GM19452 (cell line): ENCODE measurements around the gene ALDH3B1.
A peak's percentile ranks its signal among the peaks of the same experiment; 100 is the strongest.

Experiments used
- ATAC-seq: cut with Tn5 transposase; IDR thresholded peaks from one replicate; pipeline ENCODE4 v1.9.1; 2021; ENCODE audit not compliant: unreplicated experiment

Gene ALDH3B1

DNA sequence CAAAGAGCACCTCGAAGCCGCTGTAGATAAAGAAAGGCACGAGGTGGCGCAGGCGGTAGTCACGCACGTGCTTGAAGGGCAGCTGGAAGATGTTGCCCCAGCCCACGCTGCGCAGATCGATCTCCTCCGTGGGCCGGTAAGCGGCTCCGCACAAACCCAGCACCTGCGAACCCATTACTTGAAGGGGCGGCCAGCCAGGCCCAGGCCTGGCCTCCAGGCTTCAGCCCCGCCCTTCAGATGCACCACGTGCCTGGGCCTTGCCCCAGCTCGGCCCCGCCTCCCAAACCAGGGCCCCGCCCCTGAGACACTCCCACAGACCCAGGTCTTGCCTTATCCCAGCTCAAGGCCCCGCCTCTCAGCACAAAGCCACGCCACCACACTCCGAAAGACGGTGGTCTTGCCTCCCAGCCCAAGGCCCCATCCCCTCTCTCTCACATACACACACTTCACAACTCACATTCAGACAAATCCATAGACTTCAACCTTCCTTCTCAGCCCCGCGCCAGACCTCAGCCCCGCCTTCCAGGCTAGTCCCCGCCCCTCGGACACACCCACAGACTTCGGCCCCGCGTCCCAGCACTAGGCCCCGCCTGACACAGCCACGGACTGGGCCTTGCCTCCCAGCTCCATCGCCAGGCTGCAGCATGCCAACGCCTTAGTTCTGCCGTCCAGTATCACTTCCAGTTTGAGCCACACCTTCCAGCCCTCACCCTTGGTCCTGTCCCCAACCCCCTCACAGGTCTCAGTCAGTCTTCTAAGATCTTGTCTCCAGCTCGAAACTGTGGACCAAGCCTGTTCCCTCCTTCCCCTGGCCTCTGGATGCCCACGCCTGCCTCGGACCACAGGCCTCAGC is 13.3 kb upstream of the ALDH3B1 start:
- no peak for ATAC-seq

DNA sequence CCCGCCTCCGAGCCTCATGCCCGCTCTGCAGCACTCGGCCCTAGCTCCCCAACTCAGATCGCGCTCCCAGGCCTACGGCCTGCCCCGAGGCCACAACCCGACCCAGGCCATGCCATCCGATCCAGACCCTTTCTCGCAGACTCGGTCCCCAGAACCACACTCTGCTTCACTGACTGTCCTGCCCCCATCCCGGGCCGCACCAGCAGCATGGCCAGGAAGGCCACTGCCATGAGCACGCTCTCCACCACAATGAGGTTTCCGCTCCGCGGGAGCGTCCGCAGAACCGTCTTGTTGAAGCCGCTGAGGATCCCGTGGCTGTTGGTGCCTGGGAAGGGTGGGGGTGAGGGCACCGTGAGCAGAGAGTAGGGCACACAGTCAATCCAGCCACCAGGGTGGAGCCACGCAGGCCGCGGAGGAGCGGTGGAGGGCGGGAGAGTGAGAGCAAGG is 12.6 kb upstream of the ALDH3B1 start:
- no peak for ATAC-seq

DNA sequence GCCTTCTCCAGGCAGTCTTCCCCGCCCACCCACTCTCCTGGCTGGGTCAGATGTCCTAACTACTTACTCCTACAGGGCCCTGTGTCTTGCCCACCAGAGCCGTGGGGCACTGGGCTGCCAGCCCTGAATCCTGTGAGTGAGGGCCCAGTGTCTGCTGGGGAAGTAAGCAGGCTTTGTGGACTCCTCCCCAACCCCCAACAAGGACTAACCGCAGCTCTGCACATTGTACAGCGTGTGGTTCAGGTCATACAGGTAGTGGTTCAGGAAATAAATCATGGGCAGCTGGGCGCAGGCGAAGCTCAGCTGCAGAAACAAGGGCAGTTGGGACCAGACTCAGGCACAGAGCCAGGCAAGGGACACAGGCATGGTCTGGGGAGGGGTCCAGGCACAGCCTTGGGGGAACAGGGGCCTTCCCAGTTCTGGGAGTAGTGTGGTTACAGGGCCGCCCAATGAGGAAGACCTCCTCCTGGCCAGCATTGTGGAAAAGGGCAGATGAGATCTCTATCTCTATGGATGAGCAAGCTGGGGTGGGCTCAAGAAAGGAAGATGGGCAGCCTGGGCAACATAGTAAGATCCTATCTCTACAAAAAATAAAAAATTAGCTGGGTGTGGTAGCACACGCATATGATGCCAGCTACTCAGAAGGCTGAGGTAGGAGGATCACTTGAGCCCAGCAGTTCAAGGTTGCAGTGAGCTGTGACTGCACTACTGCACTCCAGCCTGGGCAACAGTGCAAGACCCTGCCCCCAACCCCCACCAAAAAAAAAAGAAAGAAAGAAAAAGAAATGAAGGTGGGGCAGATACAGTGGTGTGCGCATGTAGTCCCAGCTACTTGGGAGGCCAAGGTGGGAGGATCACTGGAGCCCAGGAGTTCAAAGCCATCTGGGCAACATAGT is 11.7 kb upstream of the ALDH3B1 start:
- no peak for ATAC-seq

DNA sequence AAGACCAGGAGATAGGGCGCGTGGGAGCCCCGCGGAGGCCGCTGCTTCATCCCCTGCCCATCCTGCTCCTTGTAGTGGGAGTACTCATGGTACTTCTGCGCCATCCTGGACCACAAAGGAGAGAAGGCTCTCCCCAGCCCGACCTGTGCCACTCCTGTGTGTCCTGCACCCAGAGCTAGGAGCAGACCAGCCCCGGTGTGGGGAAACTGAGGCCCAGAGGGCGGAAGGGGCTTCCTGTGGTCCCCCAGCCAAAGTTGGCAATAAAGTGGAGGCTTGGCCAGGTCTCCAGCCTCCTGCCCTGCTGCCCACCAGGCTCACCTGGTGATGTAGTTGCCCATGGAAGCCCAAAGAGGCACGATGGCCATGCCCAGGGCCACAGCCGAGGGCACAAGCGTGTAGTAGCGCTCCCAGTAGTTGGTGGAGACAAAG is 10.9 kb upstream of the ALDH3B1 start:
- no peak for ATAC-seq

DNA sequence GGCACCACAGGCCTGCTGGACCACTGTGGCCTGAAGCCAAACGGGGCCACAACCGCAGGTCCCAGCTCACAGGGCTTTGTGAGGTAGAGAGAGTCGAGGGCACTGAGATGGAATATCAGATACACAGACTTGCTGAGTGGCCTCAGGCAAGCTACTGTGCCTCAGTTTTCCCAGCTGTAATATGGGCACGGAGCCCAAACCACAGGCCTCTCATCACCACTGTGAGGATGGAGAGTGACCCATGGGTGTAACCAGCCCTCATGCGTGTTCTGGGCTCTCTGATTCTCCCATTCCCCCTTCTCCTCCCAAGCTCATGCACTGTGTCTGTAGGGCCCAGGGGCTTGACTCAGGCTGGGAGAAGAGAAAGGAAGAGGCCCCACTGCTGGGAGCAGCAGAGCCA is 10.4 kb upstream of the ALDH3B1 start:
- ATAC-seq = no peak

DNA sequence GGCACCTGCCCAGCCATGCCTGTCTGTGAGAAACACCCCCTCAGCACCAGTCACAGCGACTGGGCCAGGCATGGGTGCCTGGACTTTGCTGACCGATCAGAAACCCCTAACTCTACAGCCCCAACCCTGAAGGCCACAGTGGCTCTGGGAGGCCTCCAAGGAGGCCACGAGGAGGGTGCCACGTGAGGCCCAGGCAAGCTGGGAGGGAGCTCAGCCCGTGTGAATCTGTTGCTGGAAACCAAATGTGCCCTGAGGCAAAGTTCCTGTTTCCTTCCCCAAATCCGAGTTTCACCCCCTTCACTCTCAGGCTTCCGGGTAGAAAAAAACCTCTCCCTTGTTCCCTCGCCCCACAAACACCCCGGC is 7.6 kb upstream of the ALDH3B1 start:
- ATAC-seq = peak; percentile 6

DNA sequence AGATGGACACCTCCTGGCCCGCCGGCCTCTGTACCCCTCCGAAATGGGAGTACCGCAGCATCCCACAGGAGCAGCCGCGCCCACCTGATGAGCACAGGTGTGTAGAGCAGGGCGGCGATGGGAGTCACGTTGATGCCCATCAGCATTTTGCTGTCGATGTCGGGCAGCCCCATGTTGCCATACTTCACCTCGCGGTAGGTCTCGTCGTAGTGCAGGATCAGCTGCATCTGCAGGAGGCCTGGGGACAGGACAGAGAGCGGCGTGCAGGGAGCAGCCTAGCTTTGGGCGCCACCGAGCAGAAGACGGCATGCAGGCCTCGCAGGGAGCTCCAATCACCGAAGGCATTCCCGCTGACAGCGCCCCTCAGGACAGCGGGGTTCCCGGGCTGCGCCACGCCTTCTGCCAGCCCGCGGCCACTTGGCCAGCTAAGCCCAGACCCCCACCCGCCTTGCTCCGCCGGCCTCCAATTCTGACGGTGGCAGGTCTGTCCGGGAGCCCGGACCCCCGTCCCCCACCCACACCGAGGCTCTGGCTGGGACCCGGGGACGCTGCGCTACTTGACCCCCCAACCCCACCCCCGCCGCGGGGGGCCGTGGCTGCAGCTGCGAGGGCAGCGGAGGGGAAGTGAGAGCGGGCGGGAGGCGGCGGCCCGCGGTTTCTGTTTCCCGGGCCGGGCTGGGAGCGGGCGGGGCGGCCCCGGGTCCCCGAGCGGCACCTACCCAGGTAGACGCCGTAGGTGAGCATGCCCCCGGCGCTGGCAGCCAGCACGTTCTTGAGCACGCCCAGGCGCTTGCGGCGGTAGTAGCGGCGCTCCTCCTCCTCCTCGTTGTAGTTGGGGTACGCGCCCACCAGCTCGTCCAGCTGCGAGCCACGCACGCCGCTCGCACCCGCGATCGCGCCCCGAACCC is 6.9 kb upstream of the ALDH3B1 start:
- peak; percentile 32 for ATAC-seq

DNA sequence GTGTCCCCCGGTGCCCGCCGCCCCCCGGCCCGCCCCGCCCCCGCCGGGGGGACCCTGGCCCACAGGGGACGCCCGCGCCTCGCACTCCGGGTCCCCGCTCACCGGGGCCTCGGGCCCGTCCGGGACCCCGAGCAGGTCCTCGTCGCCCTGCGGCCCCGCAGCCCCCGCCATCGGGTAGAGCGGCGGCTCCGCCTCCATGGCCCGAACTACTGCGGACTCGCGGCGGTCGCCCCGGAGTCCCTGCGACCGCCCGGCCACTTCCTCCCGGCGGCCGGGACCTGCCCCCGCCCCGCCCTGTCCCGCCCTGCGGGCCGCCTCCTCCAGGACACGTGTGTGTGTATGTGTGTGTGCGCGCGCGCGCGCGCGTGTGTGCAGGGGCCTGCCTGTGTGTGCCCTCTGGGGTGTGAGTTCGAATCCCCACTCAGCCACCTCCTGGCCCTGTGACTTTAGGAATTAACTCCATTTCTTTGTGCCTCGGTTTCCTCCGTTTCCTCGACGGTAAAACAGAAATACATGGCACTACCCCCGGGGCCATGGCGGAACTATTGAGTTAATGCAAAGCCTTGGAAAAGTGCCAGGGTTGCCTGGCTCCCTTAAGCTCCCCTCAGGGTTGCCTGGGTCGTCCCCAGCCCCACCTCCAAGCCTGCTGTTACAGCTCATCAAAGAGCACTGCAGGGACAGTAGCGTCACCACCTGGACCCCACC is 6.1 kb upstream of the ALDH3B1 start, which contains the start of gene UNC93B1:
Gene UNC93B1, minus strand, starts transcription at position 252 of the 705 bp plus-strand sequence. Its CDS starts 54 bp downstream, at position 198.
- ATAC-seq = peak; percentile 48

DNA sequence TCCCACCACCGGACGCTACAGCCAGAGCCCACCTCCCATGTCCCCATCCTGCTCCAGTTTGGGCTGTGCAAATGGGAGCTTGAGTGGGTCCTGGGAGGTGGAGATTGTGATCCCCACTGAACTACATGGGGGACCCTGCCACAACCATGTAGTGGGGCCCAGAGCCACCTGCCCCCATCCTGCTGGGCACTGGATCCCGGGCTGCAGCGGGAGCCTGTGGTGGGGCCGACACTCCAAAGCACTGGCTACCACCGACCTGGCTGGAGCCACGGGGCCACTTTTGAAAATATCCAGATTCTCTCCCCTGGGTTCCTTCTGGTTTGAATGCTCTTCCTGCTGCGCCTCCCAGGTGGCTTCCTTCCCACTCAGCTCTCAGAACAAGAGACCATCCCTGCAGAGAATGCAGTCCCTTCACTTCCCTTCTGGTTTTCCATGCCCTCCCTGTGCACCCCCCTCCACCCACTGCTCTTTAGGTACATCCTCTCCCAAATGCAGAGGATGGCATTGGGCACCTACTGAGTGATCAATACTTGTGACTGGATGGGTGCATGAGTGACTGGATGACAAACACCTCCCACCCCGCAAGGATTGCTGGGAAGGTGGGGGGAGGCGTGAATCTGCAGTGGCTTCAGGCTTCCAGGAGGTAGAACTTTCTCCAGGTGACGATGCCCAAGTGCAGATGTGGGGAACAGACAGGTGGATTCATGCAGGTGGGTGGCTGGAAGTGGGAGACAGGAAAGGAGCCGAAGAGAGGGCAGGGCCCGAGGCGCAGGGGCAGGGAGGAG is 5.4 kb upstream of the ALDH3B1 start:
- no peak for ATAC-seq

DNA sequence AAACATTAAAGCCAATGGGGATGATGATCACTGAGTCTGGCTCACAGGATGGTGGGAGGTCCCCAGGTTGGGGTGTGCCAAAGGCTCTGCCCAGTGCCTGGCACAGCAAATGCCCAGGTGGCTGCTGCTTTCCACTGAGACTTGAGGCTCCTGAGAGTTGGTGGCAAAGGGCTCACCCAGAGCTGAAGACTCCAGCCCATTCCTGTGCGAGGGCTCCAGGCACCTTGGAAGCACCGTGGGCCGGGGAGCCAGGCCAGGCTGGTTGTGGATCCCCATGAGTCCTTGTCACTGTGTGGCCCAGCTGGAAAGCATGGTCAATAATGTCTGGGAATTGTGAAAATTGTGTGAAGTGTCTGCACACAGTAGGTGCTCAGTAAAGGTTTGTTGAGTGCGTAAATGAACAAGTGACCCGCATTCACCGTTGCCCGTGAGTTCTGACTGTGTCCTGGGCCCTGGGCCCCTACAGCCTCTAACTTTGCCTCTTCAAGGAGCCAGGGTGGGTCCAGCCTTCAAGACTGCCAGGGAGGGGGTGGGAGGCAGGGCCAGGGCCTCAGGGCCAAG is 3.4 kb upstream of the ALDH3B1 start:
- ATAC-seq = no peak

DNA sequence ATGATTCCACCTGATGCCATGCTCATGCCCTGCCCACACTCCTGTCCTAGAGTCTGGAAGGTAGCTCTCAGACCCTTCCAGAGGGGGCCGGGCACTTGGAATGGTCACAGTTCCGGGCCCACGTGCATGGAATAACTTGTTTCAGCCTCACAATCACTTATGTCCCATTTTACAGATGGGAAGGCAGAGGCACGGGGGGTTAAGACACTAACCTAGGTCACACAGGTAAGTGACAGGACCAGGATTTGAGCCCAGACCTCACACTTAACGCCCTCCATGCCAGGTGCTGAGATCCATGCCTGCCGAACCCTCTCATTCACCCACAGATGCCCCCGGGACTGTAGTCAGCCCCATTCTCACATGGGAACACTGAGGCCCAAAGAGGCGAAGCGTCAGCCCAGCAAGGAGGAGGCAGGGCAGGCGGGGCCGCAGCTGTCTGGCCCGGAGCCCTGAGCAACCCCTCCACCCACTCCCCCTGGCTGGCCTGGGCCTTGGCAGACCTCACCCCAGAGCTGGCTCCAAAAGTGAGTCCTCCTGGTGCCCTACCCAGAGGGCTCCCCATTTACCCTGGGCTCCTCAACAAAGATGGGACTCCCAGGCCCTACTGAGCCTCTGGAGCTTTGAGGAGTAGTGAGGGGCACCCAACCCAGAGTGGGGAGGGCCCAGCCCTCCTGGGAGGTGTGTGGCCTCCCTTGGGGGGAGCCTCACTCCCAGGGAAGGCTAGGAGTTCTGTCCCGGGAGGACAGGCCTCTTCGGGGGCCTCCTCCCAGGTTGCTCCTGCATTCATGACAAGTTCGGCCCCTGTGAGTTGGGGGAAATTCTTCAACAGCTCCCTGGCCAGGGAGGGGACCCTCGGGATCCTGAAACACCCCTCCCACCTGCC is 2.4 kb upstream of the ALDH3B1 start:
- no peak for ATAC-seq

DNA sequence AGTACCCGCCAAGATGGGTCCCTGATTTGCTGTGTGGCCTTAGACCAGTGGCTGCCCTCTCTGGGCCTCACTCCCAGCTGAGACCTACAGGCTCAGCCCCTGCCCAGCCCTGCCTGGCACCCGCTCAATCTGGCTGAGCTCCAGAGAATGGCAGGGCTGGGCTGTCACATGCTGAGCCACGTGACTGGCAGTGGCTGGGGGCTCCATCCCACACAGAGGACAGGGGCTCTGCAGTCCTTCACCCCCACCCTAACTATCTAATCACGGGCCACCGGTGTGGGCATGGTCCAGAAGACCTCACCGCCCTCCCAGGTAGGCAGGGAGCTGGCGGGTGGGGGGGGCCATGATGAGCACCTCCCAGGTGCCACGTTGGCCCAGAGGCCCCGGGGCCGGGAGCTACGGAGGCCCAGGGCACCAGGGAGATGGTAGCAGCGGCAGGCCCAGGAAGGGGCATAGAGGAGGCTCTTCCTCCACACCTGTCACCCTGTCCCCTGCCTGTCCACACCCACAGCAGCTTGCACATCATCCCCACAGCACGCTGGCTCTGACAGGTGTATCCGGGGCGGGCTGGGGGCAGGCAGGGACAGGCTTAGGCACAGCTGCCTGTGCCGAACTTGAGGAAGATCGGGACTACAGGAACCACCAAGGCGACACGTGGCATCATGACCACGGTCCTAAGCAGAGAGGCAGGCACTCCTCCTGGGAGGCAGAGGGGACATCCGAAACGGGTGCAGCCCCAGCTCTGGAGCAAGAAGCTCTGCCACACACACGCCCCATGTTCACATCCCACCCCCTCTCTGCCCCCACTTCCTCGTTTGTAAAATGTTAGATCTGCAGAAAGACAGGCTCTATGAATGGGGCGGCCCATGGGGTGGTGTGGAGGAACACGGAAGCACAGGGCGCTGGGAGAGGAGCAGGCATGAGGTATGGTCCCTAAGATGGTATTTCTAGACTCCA is 1.5 kb upstream of the ALDH3B1 start:
- no peak for ATAC-seq

DNA sequence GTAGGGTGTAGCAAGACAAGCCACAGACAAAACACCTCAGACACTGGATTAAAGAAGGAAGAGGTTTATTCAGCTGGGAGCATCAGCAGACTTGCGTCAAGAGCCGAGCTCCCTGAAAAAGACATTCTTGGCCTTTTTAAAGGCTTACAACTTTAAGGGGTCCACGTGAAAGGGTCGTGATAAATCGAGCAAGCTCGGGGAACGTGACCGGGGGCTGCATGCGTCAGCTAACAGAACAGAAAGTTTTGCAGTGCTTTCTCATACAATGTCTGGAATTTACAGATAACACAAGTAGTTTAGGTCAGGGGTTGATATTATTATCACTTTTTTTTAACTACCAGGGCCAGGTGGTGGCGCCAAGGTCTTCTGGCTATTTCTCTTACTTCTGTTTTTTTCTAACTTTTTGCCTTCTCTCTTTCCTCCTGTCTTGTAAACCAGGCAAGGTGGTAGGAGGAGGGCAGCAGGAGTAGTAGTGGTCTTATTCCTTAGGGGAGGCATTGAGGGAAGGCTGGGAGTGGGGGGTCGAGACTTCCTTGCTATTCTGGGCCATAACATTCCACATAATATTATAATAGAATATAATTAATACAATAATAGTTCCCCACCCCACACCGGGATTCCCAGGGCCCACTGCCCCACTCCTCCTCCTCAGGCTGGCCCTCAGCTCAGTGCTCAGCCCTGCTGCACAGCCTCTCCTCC is 587 bp upstream of the ALDH3B1 start:
- no peak for ATAC-seq

DNA sequence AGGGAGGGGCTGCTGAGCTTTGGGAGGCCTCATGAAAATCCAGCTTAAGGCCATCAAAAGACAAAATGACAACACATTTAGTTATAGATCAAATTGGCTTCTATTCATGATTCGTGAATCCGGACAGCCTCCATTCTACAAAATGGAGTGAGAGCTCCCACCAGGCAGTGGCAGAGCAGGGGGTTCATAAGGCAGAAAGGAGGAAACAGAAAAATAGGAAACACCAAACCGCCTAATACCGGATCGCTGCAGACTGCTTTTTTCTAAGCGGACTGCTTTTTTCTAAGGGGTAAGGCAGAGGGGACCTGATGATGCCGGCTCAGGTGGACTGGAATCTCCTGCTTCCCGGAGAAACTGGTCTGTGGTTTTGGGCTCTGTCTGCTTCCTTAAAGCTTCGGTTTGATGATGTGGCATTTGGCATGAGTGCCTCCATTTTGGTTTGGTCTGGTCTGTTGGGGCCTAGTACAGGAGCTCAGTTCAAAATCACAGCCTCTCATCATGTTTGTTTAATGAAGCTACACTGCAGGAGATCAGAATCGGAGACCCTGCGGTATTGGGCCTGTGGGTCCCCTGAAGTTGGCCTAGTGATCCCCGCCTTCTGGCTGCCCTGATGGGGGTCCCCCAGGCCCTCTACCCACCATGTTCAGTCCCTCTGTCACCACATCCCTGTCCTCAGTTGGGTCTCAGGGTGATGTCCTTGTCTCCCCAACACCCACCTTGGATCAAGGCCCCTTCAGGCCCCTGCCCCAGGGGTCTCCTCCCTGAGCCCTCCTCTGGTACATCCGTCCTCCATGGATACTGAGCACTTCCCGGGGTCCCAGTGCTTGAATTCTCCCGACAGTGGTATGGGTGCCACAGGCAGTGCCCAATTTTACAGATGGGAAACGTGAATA is 1.2 kb downstream of the ALDH3B1 start:
- no peak for ATAC-seq

DNA sequence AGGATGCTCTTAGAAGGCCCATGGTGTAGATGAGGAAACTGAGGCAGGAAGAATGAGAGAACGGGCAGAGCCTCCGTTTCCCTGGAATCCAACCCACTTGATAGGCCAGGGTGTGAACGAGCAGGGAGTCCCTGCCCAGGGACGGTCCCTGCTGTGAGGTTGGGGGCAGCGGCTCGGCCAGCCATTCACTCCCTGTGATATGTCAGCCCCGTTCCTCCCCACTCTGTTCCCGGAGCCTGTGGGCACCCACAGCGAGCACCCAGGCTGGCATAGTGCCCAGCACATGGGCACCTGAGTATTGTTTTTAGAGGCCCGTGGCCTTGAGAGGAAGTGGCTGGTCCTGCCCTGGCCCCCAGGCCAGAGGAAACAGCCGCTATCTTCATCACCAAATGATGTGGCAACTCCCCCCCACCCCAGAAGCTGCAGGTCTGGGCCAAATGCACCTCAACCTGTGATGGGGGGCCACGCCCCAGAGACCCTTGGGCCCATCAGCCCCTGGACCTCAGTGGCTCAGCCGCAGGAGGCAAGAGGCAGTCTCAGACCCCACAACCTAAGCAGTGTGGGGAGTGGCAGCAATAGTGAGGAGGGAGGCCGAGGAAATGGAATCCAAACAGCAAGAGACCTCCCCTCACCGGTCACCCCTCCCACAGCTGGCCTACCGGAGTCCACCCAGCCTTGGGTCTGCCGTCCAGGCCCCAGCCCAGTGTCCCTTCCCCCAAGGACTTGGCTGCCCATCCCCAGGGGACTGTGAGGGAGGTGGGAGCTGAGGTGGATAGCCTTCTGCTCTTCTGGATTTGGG is 2.1 kb downstream of the ALDH3B1 start:
- ATAC-seq = no peak
